Upper lobe of right lung (tissue), 1 donor: Measurements from ENCODE around the gene LCMT1. TPM values are rescaled to one million over a fixed set of nuclear protein-coding genes. Genes with fewer than 3 reads are reported as not detected.

Experiments used
- ATAC-seq: fragments of 200-7000 bp; cut with Tn5 transposase; one replicate; pipeline ENCODE4 v1.9.1; 2020; ENCODE audit warnings: mild to moderate bottlenecking, moderate library complexity
- DNase-seq: peaks from one replicate; pipeline ENCODE4 v3.0.0-alpha.2; 2020
- H3K27ac ChIP-seq: fragments of 200-600 bp; one replicate; pipeline ENCODE4 v1.8.0; 2022
- H3K27me3 ChIP-seq: fragments of 200-600 bp; one replicate; pipeline ENCODE4 v1.8.0; 2022; ENCODE audit warnings: mild to moderate bottlenecking
- H3K36me3 ChIP-seq: fragments of 200-600 bp; one replicate; pipeline ENCODE4 v1.8.0; 2022
- H3K4me1 ChIP-seq: fragments of 200-600 bp; one replicate; pipeline ENCODE4 v1.8.0; 2022
- H3K4me3 ChIP-seq: fragments of 200-600 bp; one replicate; pipeline ENCODE4 v1.8.0; 2022; ENCODE audit warnings: mild to moderate bottlenecking
- H3K9me3 ChIP-seq: fragments of 200-600 bp; one replicate; pipeline ENCODE4 v1.8.0; 2022
- CTCF ChIP-seq: fragments of 200-600 bp; IDR thresholded peaks from one replicate; pipeline ENCODE4 v1.8.0; 2022; ENCODE audit warnings: antibody characterized with exemption
- intact Hi-C: fragments of 100-400 bp; cut with DNase I; formaldehyde crosslinking; loops from one replicate; pipeline ENCODE4 v1.11.0; 2022
- total RNA-seq: library from RNA; stranded (reverse); fragmentation: NEBNext Ultra II Directional; extraction: Animal tissue kit (Norgen Biotek cat#: 25700); gene quantifications from one replicate; pipeline ENCODE4 v1.2.1, GENCODE V29; 2021
- donor health status: DM: no; HTN: yes; CAD: no; lungs with severe emphysema.

LCMT1 gene
- total RNA-seq, 1 donor from 2014 or later: 31.7 TPM

DNA sequence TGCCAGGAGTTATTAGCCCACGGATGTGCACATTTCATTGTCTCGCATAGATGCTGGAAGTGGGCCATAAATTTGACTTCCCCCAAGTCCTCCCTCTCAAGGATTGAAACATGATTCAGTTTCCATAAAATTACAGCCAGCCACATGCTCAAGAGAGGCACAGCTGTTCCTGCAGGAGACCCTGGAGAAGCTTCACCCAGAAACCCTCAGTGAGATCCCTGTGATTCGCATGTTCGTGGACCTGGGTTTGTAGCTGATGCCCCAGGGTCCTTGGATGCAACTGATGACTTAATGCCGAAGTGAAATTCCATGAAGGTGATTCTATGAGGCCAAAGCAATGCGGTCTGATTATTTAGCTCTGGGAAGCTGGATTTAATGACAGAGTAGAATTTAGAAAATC is 80.6 kb downstream of the LCMT1 start:
- TF ChIP-seq CTCF: no peak
- DNase-seq: no peak
- Histone ChIP-seq H3K27ac (no peak overlapping the region), H3K27me3 (no peaks in the 10 kb centered on the region), H3K36me3 (no peaks in the 10 kb centered on the region), H3K4me1 (no peaks in the 10 kb centered on the region), H3K9me3 (no peaks in the 10 kb centered on the region), H3K4me3 (no peak overlapping the region)
- no peak for ATAC-seq
- intact Hi-C loops: no loop called here

DNA sequence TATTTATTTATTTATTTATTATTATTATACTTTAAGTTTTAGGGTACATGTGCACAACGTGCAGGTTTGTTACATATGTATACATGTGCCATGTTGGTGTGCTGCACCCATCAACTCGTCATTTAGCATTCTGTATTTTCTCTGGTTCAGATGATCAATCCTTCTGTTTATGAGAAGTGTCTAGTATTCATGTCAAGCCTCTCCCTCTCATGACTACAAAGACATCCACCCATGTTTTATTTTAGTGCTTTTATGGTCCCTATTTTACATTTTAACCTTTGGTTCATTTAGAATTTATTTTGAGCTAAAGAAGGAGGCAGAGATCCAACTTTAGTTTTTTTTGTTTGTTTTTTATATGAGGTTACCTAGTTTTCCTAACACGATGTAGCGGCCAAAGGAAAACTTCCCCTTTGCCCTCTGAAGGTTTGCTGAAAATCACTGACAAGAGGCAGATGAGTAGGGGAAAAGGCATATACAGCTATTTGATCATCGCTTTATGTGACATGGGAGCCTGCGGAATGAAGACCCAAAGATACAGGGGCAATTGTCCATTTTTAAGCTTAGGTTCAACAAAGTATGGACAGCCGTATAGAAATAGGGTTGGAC is 82.8 kb downstream of the LCMT1 start:
- ATAC-seq: no peak
- intact Hi-C loops: no loop called here

GRCh38 chr16:25198021-25198420 is 86.5 kb downstream of the LCMT1 start:
- Histone ChIP-seq H3K4me1 (no peaks in the 10 kb centered on the region), H3K27me3 (no peaks in the 10 kb centered on the region), H3K36me3 (no peaks in the 10 kb centered on the region), H3K9me3 (no peaks in the 10 kb centered on the region), H3K4me3 (no peak overlapping the region), H3K27ac (no peak overlapping the region)
- no peak for ATAC-seq
- TF ChIP-seq CTCF: no peak
- intact Hi-C loops: no loop called here
- no peak for DNase-seq

More for the DNA sequence above, 82.8 kb downstream of the LCMT1 start:
- no peak for TF ChIP-seq CTCF
- H3K4me1 ChIP-seq: no peaks in the 10 kb centered on the region
- H3K9me3 ChIP-seq: no peaks in the 10 kb centered on the region
- no peaks in the 10 kb centered on the region for H3K27me3 ChIP-seq
- no peak for DNase-seq
- no peak overlapping the region for H3K4me3 ChIP-seq
- no peak overlapping the region for H3K27ac ChIP-seq
- H3K36me3 ChIP-seq: no peaks in the 10 kb centered on the region

DNA sequence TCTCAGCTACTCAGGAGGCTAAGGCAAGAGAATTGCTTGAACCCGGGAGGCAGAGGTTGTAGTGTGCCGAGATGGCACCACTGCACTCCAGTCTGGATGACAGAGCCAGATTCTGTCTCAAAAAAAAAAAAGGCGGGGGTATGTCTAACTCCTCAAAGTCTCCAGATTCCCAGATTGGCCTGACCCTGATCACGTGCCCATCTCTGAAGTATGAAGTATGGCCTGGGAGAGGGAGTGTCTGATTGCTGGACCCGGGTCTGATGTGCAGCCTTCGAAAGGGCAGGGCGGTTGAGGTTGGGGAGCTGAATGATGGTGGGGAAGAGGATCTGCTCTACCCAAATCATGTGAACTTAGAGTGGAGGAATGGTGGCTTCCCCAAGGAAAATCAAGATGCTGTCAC is 87.9 kb downstream of the LCMT1 start:
- DNase-seq (no peak), ATAC-seq (no peak)
- H3K4me3 ChIP-seq: no peak overlapping the region
- no peaks in the 10 kb centered on the region for H3K36me3 ChIP-seq
- H3K9me3 ChIP-seq: no peaks in the 10 kb centered on the region
- H3K27ac ChIP-seq: no peak overlapping the region
- no peaks in the 10 kb centered on the region for H3K27me3 ChIP-seq
- intact Hi-C loops: no loop called here
- H3K4me1 ChIP-seq: no peaks in the 10 kb centered on the region
- no peak for TF ChIP-seq CTCF

- TF ChIP-seq CTCF: no peak
- Histone ChIP-seq H3K27me3 (no peaks in the 10 kb centered on the region), H3K4me3 (no peak overlapping the region), H3K36me3 (no peaks in the 10 kb centered on the region), H3K27ac (no peak overlapping the region), H3K4me1 (no peaks in the 10 kb centered on the region), H3K9me3 (no peaks in the 10 kb centered on the region)
- intact Hi-C loops: no loop called here
- no peak for DNase-seq
- ATAC-seq: no peak
These were observed 99.2 kb downstream of the LCMT1 start for GRCh38 chr16:25210758-25211157.

DNA sequence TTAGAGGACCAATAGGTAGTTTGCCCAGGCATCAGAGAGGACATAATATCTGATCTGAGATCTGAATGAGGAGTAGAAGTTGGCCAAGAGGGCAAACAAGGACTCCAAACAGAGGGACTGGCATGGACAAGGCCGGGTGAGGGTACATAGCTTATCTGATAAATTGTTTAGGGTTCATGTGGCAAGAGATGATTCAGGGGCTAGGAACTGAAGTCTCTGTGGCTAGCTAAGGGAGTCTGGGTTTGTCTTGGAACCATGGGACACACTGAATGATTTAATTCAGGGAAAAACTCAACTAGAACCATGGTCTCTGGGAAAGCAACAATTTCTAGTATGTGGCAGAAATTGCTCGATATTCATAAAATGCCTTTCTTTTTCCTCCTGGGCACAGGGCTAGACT is 101.1 kb downstream of the LCMT1 start:
- TF ChIP-seq CTCF: no peak
- Histone ChIP-seq H3K27me3 (no peaks in the 10 kb centered on the region), H3K9me3 (no peaks in the 10 kb centered on the region), H3K36me3 (no peaks in the 10 kb centered on the region), H3K27ac (no peak overlapping the region), H3K4me3 (no peak overlapping the region), H3K4me1 (no peaks in the 10 kb centered on the region)
- ATAC-seq: no peak
- no peak for DNase-seq
- intact Hi-C loops: no loop called here
